ENCODE results near the gene DLG5.

DLG5 gene, protein sequence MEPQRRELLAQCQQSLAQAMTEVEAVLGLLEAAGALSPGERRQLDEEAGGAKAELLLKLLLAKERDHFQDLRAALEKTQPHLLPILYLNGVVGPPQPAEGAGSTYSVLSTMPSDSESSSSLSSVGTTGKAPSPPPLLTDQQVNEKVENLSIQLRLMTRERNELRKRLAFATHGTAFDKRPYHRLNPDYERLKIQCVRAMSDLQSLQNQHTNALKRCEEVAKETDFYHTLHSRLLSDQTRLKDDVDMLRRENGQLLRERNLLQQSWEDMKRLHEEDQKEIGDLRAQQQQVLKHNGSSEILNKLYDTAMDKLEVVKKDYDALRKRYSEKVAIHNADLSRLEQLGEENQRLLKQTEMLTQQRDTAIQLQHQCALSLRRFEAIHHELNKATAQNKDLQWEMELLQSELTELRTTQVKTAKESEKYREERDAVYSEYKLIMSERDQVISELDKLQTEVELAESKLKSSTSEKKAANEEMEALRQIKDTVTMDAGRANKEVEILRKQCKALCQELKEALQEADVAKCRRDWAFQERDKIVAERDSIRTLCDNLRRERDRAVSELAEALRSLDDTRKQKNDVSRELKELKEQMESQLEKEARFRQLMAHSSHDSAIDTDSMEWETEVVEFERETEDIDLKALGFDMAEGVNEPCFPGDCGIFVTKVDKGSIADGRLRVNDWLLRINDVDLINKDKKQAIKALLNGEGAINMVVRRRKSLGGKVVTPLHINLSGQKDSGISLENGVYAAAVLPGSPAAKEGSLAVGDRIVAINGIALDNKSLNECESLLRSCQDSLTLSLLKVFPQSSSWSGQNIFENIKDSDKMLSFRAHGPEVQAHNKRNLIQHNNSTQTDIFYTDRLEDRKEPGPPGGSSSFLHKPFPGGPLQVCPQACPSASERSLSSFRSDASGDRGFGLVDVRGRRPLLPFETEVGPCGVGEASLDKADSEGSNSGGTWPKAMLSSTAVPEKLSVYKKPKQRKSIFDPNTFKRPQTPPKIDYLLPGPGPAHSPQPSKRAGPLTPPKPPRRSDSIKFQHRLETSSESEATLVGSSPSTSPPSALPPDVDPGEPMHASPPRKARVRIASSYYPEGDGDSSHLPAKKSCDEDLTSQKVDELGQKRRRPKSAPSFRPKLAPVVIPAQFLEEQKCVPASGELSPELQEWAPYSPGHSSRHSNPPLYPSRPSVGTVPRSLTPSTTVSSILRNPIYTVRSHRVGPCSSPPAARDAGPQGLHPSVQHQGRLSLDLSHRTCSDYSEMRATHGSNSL (N-terminal part only)

DNA sequence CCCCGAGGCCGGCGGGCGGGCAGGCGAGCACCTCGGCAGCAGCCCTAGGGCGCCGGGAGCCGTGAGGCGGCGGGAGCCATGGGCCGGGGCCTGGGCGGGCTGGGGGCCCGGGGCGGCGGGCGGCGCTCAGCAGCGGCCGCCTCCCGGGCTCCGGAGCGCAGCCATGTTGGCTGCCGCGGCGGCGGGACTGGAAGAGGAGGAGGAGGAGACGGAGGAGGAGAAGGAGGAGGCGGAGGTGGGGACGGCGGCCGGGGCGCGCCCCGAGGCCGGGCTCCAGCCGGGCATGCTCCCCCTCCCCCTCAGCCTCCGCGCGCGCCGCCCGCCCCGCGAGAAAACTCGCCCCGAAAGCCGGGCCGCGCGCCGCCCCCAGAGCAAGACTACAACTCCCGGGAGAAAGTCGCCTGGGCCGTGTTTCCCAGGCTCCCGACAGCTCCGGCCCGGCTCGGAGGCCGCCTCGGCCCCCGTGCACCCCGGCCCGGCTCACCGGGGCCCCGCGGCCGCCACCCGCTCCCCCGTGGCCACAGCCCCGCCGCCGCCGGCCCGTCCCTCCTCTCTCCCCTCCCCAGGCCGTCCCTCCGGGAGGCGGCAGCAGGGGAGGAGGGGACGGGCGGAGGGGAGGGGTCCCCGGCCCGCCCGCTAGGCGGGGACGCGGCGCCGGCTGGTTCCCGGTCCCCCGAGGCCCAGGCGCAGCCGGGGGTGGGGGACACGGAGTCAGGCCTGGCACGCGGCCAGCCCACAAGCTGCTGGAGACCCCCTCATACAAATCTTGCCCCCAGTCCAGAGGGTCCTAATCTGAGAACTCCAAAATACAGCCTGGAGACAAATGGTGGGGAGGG, at the start of gene DLG5:
TSS of gene DLG5 (minus strand) at position 190 of the 836 bp plus-strand sequence. CDS start 235 bp downstream, outside the sequence.
- DNase-seq (ENCODE audit: low read depth in 2 of 2): peak in 1 of 2 donors; percentile 13

DNA sequence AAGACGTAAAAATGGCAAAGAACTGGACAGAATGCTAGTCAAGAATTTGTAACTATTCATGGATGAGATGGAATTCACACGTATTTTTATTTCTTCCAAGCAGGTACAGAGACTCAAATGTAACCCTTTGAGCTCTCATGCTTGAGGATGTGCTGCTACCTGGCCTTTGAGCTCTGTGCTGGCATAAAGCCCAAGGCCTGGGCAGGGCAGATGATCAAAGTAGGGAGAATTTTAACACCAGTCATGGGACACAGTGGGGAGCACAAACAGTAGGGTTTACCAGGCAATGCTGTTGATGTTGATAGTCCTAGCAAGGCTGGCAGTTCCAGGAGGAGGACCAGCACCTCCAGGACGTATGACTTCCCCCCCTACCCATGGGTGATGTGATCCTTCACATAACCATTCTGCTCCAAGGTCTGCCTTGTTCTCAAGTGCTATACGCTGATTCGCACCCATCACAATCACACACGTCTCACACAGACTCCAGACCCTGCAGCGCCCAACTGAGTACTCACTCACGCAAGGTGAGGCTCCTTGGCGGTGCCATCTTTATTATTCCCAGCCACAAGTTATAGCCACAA, 48.6 kb upstream of the DLG5 start:
- no peak for DNase-seq (ENCODE audit: low read depth in 2 of 2)

DNA sequence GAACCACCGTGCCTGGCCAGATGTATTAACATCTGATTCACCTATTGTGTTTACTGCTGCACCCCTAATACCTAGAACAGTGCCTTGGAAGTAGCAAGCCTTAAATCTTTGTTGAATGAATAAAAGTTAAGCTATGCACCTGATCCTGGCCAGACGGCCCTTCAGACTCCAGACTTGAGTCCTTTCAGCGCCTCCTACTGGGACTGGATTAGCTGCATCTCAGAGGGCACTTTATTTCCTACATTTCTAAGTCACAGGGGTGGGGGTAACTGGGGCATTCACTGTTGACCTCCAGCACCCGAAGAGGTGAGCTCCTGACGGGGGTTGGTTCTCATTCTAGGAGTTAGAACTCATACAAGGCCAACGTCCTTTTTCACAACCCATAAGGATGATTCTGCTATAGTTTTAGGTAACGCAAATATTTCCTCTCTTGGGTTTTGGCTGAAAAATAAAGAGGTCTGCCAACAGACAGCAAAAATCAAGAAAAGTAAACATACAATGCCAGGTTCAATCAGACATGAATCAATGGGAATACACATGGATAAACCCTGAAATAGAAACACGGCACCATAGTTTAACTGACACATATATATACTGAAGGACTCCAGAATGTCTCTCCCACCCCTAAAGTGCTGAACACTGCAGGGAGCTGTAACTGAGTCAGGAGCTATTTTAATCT, 48.0 kb upstream of the DLG5 start:
- DNase-seq (ENCODE audit: low read depth in 2 of 2): no peak

DNA sequence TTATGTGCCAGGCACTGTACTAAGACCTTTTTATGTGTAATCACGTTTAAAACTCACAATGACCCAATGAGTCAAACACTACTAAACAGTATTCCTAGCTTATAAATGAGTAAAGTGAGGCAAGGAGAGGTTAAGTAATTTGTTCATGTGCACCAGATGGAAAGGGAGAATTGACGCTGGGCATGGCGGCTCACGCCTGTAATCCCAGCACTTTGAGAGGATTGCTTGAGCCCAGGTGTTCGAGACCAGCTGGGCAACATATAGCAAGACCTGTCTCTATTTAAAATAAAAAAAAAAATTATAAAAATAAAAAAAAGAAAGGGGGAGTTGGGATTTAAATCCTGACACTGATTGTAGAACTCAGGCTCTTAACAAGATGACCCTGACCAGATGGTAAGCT, 46.7 kb upstream of the DLG5 start:
- DNase-seq (ENCODE audit: low read depth in 2 of 2): no peak

DNA sequence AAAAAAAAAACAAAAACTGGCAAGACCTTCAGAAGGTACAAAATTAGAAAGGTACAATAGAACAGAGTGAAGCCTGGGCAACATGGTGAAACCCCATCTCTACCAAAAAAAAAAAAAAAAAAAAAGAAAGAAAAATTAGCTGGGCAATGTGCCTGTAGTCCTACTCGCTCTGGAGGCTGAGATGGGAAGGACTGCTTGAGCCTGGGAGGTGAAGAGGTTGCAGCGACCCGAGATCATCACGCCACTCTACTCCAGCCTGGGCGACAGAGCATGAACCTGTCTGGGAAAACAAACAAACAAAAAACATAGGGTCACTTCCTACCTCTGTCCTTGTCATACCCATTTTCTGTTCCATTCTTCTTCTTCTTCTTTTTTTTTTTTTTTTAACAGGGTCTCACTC, 45.6 kb upstream of the DLG5 start:
- no peak for DNase-seq (ENCODE audit: low read depth in 2 of 2)

DNA sequence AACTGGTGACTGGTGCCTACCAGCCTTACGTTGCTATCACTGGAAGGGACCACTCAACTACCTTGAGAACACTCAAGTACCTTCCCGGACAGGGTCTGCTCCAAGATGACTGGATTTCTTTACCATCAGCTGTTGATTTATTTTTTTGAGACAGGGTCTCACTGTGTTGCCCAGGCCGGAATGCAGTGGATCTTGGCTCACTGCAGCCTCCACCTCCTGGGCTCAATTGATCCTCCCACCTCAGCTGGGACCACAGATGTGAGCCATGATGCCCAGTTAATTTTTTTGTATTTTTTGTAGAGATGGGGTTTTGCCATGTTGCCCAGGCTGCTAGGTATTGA, 45.2 kb upstream of the DLG5 start:
- DNase-seq (ENCODE audit: low read depth in 2 of 2): no peak

DNA sequence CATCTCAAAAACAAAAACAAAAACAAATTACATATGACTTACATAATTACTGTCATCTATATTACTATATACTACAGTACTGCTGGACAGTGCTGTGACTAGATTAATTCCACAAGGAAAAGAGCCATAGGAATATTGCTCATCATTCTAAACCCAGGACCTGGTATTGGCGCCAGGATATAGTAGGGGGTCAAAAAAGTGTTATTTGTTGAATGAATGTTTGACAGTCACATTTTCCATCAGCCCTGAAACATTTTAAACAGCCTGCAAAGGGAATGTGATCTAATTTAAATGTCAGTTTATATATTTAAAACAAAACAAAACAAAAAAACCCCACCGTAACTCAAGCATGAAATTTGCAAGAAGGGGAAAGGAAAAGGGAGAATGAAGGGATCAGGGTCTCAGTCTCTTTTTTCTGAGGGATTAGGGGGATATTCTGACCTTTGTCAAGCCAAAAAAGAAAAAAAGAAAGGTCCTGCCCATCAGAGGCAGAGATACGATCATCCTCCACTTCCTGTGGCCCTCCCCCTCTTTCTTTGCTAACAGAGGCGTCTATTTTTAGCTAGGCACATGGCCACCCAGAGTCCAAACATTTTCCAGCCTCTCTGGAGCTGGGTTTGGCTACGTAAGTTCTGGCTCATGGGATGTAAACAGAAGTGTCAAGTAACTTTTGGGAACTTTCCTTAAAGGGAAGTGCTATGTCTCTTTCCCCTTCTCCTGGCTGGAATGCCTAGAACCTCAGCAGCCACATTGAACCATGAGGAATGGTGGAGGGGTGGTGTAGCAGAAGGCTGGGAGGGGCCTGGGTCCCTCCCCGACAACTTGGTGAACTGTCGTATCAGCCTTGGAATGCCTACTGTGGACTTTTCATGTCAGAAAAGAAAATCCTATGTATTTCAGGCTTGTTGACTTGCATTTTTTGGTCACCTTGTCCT, 44.6 kb upstream of the DLG5 start:
- no peak for DNase-seq (ENCODE audit: low read depth in 2 of 2)

DNA sequence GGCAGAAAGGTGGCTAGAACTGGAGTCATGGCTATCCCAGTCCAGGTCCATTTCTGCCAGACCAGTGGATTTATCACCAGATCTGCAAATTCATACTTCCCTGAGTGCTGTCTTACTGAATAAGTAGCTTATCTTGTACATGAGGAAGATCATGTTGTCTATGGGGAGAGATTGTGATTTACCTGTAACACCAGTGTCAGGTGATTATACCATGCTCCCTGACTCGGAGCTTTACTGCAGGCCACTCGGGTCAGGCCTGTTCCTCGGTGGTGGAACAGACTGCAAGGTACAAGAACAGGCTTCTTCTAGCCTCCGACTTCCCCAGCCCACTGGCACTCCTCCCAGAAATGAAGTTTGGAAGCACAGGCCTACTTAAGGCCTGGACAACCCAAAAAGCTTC, 42.6 kb upstream of the DLG5 start:
- no peak for DNase-seq (ENCODE audit: low read depth in 2 of 2)

DNA sequence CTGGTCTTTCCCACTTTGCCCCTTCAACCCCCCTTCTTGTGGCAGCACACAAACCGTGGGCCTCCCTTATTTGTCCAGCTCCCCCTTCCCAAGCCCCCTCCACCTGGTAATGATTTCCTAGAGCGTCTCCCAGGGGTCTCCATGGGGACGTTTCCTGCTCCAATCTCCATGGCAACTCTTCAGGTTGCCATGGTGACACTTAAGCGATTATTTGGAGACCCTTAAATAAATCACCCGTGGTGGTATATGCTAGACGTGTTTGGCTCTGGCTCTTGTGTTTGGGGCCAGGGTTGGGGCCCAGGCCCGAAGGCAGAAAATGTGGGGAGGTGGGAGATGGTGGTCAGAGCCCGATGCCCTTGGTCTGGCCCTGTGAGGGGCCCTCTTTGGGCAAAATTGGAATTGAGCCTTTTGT, 41.1 kb upstream of the DLG5 start:
- no peak for DNase-seq (ENCODE audit: low read depth in 2 of 2)

DNA sequence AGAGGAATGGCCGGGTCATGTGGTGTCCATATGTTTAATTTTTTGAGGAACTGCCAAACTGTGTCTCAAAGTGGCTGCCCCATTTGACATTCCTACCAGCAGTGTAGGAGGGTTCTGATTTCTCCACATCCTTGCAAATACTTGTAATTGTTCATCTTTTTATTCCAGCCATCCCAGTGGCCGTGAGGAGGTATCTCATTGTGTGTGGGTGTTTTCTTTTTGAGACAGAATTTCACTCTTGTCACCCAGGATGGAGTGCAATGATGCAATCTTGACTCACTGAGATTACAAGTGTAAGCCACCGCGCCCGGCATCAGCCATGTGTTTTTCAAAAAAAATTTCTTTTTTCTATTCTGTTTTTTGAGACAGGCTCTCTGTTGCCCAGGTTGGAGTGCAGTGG, 38.7 kb upstream of the DLG5 start:
- no peak for DNase-seq (ENCODE audit: low read depth in 2 of 2)

DNA sequence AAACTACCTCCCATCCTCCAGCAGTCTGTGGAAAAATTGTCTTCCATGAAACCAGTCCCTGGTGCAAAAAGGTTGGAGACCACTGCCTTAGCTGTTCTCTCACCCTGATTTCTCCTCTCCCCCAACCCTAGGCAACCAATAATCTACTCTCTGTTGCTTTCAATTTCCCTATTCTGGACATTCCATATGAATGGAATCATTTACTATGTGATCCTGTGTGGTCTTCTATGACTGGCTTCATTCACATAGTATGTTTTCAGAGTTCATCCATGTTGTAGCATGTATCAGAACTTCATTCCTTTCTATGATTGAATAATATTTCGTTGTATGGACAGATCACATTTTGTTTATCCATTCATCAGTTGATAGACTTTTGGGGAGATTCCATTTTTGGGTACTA, 38.3 kb upstream of the DLG5 start:
- no peak for DNase-seq (ENCODE audit: low read depth in 2 of 2)

DNA sequence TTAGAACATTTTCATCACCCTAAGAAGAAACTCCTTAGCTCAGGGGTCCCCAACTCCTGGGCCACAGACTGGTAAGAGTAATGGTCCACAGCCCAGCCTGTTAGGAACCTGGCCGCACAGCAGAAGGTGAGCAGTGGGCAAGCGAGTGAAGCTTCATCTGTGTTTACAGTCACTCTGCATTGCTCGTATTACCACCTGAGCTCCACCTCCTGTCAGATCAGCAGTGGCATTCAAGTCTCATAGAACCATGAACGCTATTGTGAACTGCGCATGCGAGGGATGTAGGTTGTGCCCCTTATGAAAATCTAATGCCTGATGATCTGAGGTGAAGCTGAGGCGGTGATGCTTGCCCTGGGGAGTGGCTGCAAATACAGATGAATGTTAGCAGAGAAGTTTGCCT, 37.3 kb upstream of the DLG5 start:
- DNase-seq (ENCODE audit: low read depth in 2 of 2): no peak

DNA sequence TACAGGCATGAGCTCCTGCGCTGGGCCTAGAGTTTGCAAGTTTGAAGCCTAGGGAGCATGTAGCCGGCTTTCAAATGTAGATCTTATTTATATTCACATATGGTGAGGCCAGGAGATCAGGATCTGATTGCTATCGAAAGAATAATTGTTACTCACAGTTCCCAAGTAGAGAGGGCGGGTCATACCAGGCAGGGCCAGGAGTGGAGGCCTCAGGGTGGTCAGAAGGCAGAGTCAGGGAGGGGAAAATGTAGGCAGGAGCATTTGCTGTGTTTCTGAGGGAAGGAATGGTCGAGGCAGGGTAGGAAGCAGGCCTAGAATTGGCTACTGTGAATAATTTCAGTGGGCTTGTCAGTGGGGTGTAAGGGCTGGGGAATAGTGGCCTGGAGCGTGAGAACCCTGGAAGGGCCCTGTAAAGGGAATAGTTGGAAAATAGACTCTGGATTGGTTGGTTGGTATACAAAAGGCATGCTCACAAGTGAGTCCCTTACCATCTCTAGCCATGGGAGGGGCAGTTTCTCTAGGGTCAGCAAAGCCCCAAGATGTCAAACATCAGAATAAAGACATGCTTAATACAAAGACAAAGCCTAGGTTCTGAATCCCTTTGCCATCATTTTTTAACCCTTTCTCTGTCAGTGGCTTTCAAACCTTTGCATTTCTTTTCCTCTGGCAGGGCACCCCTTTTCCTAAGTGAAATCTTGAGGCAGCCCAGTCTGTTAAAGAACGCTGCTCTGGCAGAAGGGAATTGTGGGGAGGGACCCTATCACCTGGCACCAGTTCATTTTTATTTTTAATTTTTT, 36.0 kb upstream of the DLG5 start:
- DNase-seq (ENCODE audit: low read depth in 2 of 2): no peak

DNA sequence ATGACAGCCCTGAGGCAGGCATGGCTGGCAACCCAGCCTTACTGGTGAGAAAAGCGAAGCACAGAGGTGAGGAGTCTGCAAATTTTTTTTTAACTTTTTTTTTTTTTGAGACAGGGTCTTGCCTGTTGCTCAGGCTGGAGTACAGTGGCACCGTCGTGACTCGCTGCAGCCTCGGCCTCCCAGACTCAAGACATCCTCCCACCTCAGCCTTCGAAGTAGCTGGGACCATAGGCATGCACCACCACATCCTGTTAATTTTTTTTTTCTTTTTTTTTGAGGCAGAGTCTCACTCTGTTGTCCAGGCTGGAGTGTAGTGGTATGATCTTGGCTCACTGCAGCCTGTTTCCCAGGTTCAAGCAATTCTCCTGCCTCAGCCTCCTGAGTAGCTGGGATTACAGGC, 35.1 kb upstream of the DLG5 start:
- no peak for DNase-seq (ENCODE audit: low read depth in 2 of 2)

DNA sequence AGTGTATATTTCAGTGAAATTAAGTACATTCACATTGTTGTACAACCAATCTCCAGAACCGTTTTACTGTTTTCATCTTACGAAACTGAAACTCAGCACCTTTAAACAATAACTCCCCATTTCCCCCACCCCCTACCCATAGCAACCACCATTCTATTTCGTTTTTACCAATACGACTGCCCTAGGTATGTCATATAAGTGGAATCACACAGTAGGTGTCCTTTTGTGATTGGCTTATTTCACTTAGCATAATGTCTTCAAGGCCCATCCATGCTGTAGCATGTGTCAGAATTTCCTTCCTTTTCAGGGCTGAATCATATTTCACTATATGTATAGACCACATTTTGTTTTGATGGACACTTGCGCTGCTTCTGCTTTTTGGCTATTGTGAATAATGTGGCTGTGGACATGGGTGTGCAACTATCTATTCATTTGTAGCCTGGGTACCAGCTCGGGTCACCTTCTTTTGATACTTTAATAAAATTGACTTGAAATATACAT, 34.3 kb upstream of the DLG5 start:
- no peak for DNase-seq (ENCODE audit: low read depth in 2 of 2)

DNA sequence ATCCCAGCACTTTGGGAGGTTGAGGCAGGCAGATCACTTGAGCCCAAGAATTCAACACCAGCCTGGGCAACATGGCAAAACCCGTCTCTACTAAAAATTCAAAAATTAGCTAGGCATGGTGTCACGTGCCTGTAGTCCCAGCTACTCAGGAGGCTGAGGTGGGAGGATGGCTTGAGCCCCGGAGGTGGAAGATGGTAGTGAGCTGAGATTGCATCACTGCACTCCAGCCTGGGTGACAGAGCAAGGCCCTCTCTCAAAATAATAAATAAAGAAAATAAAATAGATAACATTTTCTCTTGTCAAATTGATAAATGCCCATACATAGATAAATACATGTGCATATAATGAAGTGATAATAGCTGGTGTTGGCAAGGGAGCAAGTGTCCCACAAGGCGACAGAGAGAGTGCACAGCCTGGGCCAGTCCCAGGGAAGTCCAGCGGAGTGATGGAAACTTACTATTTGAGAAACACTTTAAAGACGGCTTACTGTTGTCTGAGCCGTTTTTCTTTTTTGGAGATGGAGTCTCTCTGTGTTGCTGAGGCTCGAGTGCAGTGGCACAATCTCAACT, 33.4 kb upstream of the DLG5 start:
- DNase-seq (ENCODE audit: low read depth in 2 of 2): no peak

DNA sequence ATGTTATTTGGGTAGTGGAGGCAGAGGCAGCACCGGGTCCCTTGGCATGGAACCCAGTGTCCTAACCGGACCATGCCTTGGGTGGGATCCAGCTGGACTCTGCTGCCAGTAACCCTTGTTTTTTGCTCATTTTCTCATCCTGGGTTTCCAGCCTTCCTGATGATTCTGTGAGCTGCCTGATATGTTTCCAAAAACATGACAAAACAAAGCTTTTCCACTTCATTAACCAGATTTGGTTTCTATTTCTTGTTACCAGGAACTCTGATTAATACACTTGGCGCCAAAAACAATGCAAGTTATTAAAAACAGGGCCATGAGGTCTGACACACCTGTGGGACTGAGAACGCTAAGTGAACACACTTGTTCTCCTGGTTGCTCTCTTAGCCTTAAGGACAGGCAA, 32.8 kb upstream of the DLG5 start:
- DNase-seq (ENCODE audit: low read depth in 2 of 2): no peak

DNA sequence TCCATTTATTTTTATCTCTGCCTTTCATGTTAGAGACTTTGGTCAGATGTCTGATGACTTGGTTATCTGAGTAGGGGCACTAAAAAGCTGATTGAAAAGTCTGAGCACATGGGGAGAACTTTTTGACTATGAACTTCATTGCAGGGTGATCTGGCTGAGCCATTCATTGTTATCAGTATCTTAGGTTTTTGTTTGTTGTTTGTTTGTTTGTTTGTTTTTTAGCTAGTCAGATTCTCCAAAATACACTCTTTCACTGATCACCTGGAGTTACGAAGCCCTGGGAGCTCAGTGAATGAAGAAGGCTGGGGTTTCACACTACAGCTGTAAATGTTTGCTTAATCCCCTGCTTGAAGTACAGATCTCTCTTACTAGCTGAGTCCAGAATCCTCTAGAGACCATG, 28.6 kb upstream of the DLG5 start:
- DNase-seq (ENCODE audit: low read depth in 2 of 2): no peak

Data from activated CD4-positive, alpha-beta T cell treated with anti-CD3 and anti-CD28 coated beads for 24 hours (primary cell).